T-cell (primary cell): ENCODE measurements around the gene KCNQ2. TPM values are rescaled to one million over a fixed set of nuclear protein-coding genes. Genes with fewer than 3 reads are reported as not detected.

Experiments
- ATAC-seq, 4 experiments: fragments of 200-7000 bp in 3 of 4; fragments of 150-1000 bp in 1 of 4; cut with Tn5 transposase; replicated peaks in 1 of 4; 1 replicate in 3 of 4; 2 replicates in 1 of 4; pipeline ENCODE4 v1.10.0; 2021; ENCODE audit warnings: moderate library complexity in 3 of 4, mild to moderate bottlenecking in 2 of 4, moderate number of reproducible peaks in 1 of 4
- CTCF ChIA-PET, 2 donors: fragments of 300-600 bp; sonication (Branson Sonifier 250); formaldehyde crosslinking; loops; one replicate each; lab custom pipeline; 2022; ENCODE audit warnings: antibody characterized with exemption in 2 of 2; lab: Charles Lee
- POLR2A ChIA-PET, 2 donors: fragments of 300-600 bp; sonication (Branson Sonifier 250); formaldehyde crosslinking; loops; one replicate each; lab custom pipeline; 2022; ENCODE audit warnings: antibody characterized with exemption in 2 of 2; lab: Charles Lee
- DNase-seq, 35 experiments: peaks; one replicate each; pipeline versions ENCODE4 v3.0.0 to v3.0.0-alpha.2; 2013 to 2023
- H3K27ac ChIP-seq: one replicate; pipeline ENCODE4 v1.5.1; 2013; ENCODE audit warnings: low read length
- H3K27me3 ChIP-seq, 2 experiments: replicated peaks in 1 of 2; 1 replicate in 1 of 2; 2 replicates in 1 of 2; pipeline versions ENCODE4 v1.6.1 to v1.7.0; 2013; ENCODE audit warnings: low read length in 1 of 2, mixed read lengths in 1 of 2; ENCODE audit not compliant: control insufficient read depth in 2 of 2, insufficient read depth in 2 of 2; ENCODE audit errors: extremely low read depth in 1 of 2
- H3K36me3 ChIP-seq, 2 donors: 1 replicate in 1 of 2; 2 replicates in 1 of 2; pipeline versions ENCODE4 v1.6.1 to v1.7.0; 2013; ENCODE audit warnings: low read length in 1 of 2; ENCODE audit not compliant: control insufficient read depth in 2 of 2, insufficient read depth in 1 of 2; ENCODE audit errors: extremely low read depth in 1 of 2
- H3K4me1 ChIP-seq, 2 experiments: 1 replicate in 1 of 2; 2 replicates in 1 of 2; pipeline versions ENCODE4 v1.6.1 to v1.7.0; 2013; ENCODE audit warnings: low read length in 2 of 2, mixed read lengths in 1 of 2; ENCODE audit not compliant: insufficient read depth in 2 of 2, control insufficient read depth in 1 of 2; ENCODE audit errors: extremely low read depth in 1 of 2
- H3K4me3 ChIP-seq, 2 donors: 1 replicate in 1 of 2; 2 replicates in 1 of 2; pipeline versions ENCODE4 v1.5.1 to v1.7.0; 2013; ENCODE audit warnings: mild to moderate bottlenecking in 2 of 2, low read length in 1 of 2, moderate library complexity in 1 of 2; ENCODE audit not compliant: control insufficient read depth in 1 of 2; ENCODE audit errors: extremely low read depth in 1 of 2
- H3K9me3 ChIP-seq: 2 replicates; pipeline ENCODE4 v1.7.0; 2013
- H3K27ac Mint-ChIP-seq, 2 donors: one replicate each; pipeline ENCODE4 v1.8.0; 2020 to 2021; ENCODE audit warnings: mild to moderate bottlenecking in 2 of 2, mixed read lengths in 2 of 2
- H3K27me3 Mint-ChIP-seq, 2 donors: one replicate each; pipeline ENCODE4 v1.8.0; 2021 to 2022; ENCODE audit warnings: mixed read lengths in 2 of 2
- H3K36me3 Mint-ChIP-seq: one replicate; pipeline ENCODE4 v1.8.0; 2021; ENCODE audit warnings: mixed read lengths
- H3K4me1 Mint-ChIP-seq, 3 donors: one replicate each; pipeline ENCODE4 v1.8.0; 2020 to 2022; ENCODE audit warnings: mixed read lengths in 3 of 3, mild to moderate bottlenecking in 1 of 3
- H3K4me3 Mint-ChIP-seq, 3 donors: one replicate each; pipeline ENCODE4 v1.8.0; 2020 to 2022; ENCODE audit warnings: mild to moderate bottlenecking in 3 of 3, mixed read lengths in 3 of 3, moderate library complexity in 3 of 3
- H3K9me3 Mint-ChIP-seq, 3 donors: one replicate each; pipeline ENCODE4 v1.8.0; 2020 to 2022; ENCODE audit warnings: mixed read lengths in 3 of 3
- WGBS: methylation state at CpG from one replicate; pipeline ENCODE4 v1.1.5; 2013; ENCODE audit warnings: missing lambda C conversion rate; ENCODE audit not compliant: insufficient coverage; 5-methylcytosine and 5-hydroxymethylcytosine counted together
- total RNA-seq, 35 experiments: library from RNA in 6 of 35; stranded (reverse) in 6 of 35; fragments of 120-200 nt in 1 of 35; gene quantifications; one replicate each; pipeline versions ENCODE4 v1.2.1 to v1.2.4 and lab custom pipeline; 2013 to 2026

Gene KCNQ2
- total RNA-seq, 5 donors from 2014 or later (not counting 1 experiment from before 2014, with no cell fraction given), result 0.19 to 0.49 (median 0.32) TPM

- Mint-ChIP-seq H3K4me3 (no peak overlapping the region), H3K27me3 (peaks cover 19 to 37% of the 10 kb centered on the region in 2 donors), H3K9me3 (no peaks in the 10 kb centered on the region), H3K36me3 (no peaks in the 10 kb centered on the region), H3K4me1 (peaks cover 0 to 7% (median 3%) of the 10 kb centered on the region in 3 donors), H3K27ac (no peak overlapping the region)
- ATAC-seq (no peak), DNase-seq (no peak)
- Histone ChIP-seq H3K27me3 (peaks cover 0 to 75% of the 10 kb centered on the region in 2 experiments), H3K27ac (no peak overlapping the region), H3K4me3 (no peak overlapping the region), H3K4me1 (no peaks in the 10 kb centered on the region), H3K9me3 (no peaks in the 10 kb centered on the region), H3K36me3 (no peaks in the 10 kb centered on the region)
- ChIA-PET CTCF (no interaction called here), POLR2A (no interaction called here)
- WGBS, result 76% methylated on average over 20 of the region's 30 CpGs
These were observed 105.8 kb downstream of the KCNQ2 start for GRCh38 chr20:63366390-63367365.

DNA sequence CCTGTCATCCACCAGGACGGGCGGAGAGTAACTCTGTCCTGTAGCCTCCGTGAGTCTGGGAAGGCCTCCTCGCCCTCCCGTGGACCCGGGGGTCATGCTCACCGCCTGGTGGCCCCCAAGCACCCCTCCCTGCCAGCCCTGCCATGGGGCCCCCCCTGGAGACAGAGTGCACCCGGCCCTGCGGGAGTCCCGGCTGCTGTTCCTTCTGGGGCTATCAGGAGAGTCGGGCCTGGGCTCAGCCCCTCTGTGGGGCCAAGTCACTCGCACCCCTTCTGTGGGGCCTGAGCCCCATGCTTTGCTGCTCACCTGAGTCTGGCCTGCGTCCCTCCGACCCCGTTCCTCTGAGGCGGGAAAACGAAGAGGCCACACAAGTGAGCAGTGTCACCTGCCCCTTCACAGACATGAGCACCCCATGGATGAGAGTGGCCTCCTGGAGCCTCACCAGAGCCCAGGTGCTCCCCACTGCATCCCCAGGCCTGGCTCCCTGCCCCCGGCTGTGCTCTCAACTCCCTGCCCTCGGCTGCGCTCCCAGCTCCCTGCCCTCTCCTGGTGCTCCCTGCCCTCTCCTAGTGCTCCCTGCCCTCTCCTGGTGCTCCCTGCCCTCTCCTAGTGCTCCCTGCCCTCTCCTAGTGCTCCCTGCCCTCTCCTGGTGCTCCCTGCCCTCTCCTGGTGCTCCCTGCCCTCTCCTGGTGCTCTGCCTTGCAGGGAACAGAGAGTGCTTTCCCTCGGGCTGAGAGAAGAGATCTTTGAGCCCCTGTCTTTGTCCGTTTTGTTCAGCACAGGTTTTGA, 106.7 kb downstream of the KCNQ2 start:
- no peak for ATAC-seq

DNA sequence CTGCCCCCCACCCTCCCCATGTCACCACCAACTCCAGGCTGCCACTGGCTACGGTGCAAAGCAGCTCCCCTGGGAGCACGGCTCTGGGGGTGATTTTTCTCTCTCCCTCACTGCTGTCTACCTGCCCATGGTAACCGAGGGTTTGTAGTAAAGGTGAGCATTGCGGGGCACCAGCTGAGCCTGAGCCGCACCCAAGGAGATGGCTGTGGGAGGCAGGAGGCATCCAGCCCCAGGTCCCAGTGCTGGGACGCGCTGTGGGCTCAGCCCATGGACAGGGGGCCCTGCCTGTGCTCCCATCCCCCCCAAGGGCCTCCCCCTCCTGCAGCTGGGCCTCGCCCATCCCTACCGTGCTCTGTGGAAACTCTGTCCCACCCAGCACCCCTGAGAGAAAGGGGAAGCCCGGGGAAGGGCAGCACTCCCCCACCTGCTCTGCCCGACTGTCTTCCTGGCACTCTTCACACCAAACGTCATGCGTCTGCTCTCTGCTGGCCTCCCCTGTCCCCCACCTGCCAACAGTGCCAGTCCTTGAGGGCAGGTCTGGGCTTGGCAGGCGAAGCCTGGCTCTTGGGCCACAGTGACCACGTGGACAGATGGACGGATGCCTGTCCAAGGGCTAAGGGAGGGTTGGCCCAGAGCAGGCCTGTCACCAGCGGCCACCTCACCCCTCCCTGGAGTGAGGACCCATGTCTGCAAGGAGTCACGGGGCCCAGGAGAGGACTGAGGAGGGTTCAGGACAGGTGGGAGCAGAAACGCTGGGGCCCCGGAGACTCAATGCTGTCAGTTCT, 107.5 kb downstream of the KCNQ2 start:
- Mint-ChIP-seq H3K27ac (no peak overlapping the region), H3K4me1 (peaks cover 0 to 7% (median 3%) of the 10 kb centered on the region in 3 donors), H3K27me3 (peaks cover 19 to 35% of the 10 kb centered on the region in 2 donors), H3K4me3 (no peak overlapping the region), H3K9me3 (no peaks in the 10 kb centered on the region), H3K36me3 (no peaks in the 10 kb centered on the region)
- no peak overlapping the region for H3K4me3 ChIP-seq
- 61% methylated on average over 13 of the region's 20 CpGs for WGBS
- H3K9me3 ChIP-seq, result no peaks in the 10 kb centered on the region
- ChIA-PET CTCF (no interaction called here), POLR2A (no interaction called here)
- no peak for ATAC-seq
- peaks cover 0 to 7% of the 10 kb centered on the region in 2 experiments for H3K4me1 ChIP-seq
- no peaks in the 10 kb centered on the region for H3K36me3 ChIP-seq
- no peak for DNase-seq
- no peak overlapping the region for H3K27ac ChIP-seq
- H3K27me3 ChIP-seq, result peaks cover 0 to 76% of the 10 kb centered on the region in 2 experiments

More for the DNA sequence above, 106.7 kb downstream of the KCNQ2 start:
- Mint-ChIP-seq H3K36me3 (no peaks in the 10 kb centered on the region), H3K9me3 (no peaks in the 10 kb centered on the region), H3K27ac (no peak overlapping the region), H3K4me1 (peaks cover 0 to 7% (median 3%) of the 10 kb centered on the region in 3 donors), H3K27me3 (peaks cover 19 to 31% of the 10 kb centered on the region in 2 donors), H3K4me3 (no peak overlapping the region)
- Histone ChIP-seq H3K27ac (no peak overlapping the region), H3K4me1 (peaks cover 0 to under 1% of the 10 kb centered on the region in 2 experiments), H3K9me3 (no peaks in the 10 kb centered on the region), H3K27me3 (peaks cover 0 to 72% of the 10 kb centered on the region in 2 experiments), H3K4me3 (no peak overlapping the region), H3K36me3 (no peaks in the 10 kb centered on the region)
- 74% methylated on average over 16 of the region's 22 CpGs for WGBS
- ChIA-PET CTCF (no interaction called here), POLR2A (no interaction called here)
- no peak for DNase-seq

DNA sequence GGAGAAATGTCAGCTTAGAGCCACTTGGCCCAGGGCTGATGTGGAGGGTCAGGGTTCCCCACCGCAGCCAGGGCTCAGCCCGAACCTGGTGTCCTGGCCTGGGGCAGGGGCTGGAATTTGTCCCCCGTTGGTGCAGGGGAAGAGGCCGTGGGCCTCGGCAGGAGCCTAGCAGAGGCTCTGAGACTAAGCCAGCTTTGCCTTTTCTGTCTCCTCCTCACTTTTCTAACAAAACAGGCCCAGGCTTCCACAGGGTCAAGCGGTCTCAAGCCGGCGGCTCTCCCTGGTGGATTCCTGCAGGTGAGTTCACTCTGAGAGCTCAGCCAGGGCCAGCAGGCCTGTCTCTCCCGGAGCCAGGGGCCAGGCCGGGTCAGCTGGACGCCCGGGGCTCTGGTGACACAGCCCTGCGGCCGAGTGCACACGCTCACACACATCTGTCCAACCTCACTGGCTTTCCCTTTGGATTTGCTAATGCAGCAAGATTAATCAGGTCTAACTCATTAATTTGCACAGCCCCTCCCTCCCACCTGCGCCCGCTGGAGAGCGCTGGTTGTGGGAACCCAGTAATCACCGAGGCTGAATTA, 108.4 kb downstream of the KCNQ2 start:
- ATAC-seq (no peak), DNase-seq (no peak)
- Histone ChIP-seq H3K27me3 (peaks cover 0 to 83% of the 10 kb centered on the region in 2 experiments), H3K36me3 (no peaks in the 10 kb centered on the region), H3K4me3 (no peak overlapping the region), H3K27ac (no peak overlapping the region), H3K4me1 (peaks cover 0 to 7% of the 10 kb centered on the region in 2 experiments), H3K9me3 (no peaks in the 10 kb centered on the region)
- POLR2A ChIA-PET, result interaction anchor here in 1 of 2 donors (0.5 kb wide), 1 partner anchor 158 kb away, joined by 5 read pairs; no protein-coding TSS in a partner anchor
- CTCF ChIA-PET, result no interaction called here
- H3K36me3 Mint-ChIP-seq, result no peaks in the 10 kb centered on the region
- H3K4me3 Mint-ChIP-seq, result no peak overlapping the region
- peaks cover 19 to 42% of the 10 kb centered on the region in 2 donors for H3K27me3 Mint-ChIP-seq
- 88% methylated on average over 14 of the region's 19 CpGs for WGBS
- peaks cover 0 to 7% (median 3%) of the 10 kb centered on the region in 3 donors for H3K4me1 Mint-ChIP-seq
- H3K9me3 Mint-ChIP-seq, result no peaks in the 10 kb centered on the region
- H3K27ac Mint-ChIP-seq, result no peak overlapping the region

DNA sequence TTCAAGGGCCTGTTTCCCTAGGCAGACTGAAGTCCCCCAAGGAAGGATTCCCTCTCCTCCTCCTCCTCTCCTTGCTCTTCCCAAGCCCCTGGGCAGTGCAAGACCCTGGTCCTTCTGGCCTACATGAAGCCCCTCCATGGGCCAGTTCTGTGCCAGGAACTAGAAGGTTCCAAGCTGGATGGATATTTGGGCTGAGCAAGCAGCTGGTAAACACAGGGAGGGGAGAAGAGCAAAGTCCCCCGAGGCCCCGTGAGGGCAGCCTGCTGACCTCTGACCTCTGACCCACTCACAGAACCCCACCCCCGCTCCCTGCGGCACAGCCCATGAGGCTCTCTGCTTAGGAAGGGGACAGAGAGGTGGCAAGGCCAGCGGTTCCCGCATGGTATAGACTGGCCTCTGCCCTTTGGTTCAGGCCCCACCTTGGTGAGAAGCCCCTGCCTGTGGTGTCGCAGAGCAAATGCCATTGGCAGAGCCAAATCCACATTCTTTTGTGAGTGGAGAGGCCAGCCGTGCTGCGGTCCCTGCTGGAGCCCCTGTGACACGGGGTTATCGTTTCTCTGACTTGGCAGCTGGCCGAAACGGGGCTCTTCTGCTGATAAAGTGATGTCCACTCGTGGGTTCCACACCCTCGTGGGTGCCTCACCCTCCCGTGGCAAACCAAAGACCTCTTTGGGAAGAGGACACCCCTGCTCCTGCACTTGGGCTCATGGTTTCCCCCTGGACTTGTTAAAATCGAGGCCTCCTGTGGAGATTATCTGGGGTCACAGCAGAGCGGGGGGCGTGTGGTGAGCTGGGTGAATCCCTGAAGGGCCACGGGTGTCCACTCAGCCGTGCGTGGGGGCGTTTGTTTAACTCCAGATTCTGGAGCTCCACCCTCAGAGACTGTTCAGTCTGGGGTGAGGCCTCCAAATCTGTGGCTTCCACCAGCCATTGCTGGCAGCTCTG, 109.2 kb downstream of the KCNQ2 start:
- H3K27me3 Mint-ChIP-seq, result peaks cover 19 to 45% of the 10 kb centered on the region in 2 donors
- POLR2A ChIA-PET, result no interaction called here

More for the DNA sequence above, 109.2 kb downstream of the KCNQ2 start:
- Mint-ChIP-seq H3K27ac (no peak overlapping the region), H3K36me3 (no peaks in the 10 kb centered on the region), H3K9me3 (no peaks in the 10 kb centered on the region), H3K4me3 (no peak overlapping the region), H3K4me1 (peaks cover 0 to 7% (median 3%) of the 10 kb centered on the region in 3 donors)
- no peak overlapping the region for H3K27ac ChIP-seq
- 73% methylated on average over 19 of the region's 23 CpGs for WGBS
- DNase-seq (no peak), ATAC-seq (no peak)
- H3K4me3 ChIP-seq, result no peak overlapping the region
- H3K27me3 ChIP-seq, result peaks cover 0 to 89% of the 10 kb centered on the region in 2 experiments
- peaks cover 0 to 7% of the 10 kb centered on the region in 2 experiments for H3K4me1 ChIP-seq
- no peaks in the 10 kb centered on the region for H3K36me3 ChIP-seq
- no peaks in the 10 kb centered on the region for H3K9me3 ChIP-seq
- CTCF ChIA-PET, result no interaction called here
